Uterus (tissue), 2 donors: ENCODE measurements around the gene ZNF609.

Experiments
- POLR2A ChIP-seq, 2 donors: fragments of 450-650 bp; IDR thresholded peaks; one replicate each; pipeline ENCODE4 v1.6.1; 2016; ENCODE audit warnings: antibody characterized with exemption in 2 of 2, mild to moderate bottlenecking in 1 of 2, moderate library complexity in 1 of 2
- TF ChIP-seq, protein P1 (sequence below), 4 experiments: fragments of 200-600 bp in 2 of 4; fragments of 450-650 bp in 2 of 4; sonication (generic) in 2 of 4; IDR thresholded peaks; one replicate each; pipeline ENCODE4 v1.5.1; 2016 to 2019; ENCODE audit warnings: antibody characterized with exemption in 4 of 4, mild to moderate bottlenecking in 2 of 4, moderate library complexity in 1 of 4

DNA sequence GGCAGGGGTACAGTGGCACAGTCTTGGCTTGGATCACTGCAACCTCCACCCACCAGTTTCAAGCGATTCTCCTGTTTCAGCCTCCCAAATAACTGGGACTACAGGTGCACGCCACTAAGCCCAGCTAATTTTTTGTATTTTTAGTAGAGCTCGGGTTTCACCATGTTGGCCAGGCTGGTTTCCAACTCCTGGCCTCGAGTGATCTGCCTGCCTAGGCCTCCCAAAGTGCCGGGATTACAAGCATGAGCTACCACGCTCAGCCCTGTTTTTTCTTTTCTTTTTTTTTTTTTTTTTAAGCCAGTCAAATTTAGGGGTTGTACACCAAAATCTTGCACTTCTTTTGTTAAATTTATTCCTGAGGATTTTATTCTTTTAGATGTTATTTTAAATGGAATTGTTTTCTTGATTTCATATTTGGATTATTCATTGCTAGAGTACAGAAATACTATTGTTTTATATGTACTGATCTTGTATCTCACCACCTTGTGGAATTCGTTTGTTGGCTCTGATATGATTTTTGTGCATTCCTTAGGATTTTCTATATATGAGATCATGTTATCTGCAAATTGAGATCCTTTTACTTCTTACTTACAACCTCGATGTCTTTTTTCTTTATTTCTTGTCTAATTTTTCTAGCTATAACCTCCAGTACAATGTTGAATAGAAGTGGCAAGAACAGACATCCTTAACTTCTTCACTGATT lies 65.6 kb downstream of the ZNF609 start:
- TF ChIP-seq, protein P1, sequence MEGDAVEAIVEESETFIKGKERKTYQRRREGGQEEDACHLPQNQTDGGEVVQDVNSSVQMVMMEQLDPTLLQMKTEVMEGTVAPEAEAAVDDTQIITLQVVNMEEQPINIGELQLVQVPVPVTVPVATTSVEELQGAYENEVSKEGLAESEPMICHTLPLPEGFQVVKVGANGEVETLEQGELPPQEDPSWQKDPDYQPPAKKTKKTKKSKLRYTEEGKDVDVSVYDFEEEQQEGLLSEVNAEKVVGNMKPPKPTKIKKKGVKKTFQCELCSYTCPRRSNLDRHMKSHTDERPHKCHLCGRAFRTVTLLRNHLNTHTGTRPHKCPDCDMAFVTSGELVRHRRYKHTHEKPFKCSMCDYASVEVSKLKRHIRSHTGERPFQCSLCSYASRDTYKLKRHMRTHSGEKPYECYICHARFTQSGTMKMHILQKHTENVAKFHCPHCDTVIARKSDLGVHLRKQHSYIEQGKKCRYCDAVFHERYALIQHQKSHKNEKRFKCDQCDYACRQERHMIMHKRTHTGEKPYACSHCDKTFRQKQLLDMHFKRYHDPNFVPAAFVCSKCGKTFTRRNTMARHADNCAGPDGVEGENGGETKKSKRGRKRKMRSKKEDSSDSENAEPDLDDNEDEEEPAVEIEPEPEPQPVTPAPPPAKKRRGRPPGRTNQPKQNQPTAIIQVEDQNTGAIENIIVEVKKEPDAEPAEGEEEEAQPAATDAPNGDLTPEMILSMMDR (IDR thresholded peaks at IDR 0.05), result no peak
- TF ChIP-seq POLR2A (IDR thresholded peaks at IDR 0.05), result no peak
